NCI-H82 (cell line): Measurements from ENCODE around the gene KLK10.

ENCODE experiments used
- DNase-seq: peaks from one replicate; lab custom pipeline; 2025; lab: John Stamatoyannopoulos, UW

The KLK10 gene

DNA sequence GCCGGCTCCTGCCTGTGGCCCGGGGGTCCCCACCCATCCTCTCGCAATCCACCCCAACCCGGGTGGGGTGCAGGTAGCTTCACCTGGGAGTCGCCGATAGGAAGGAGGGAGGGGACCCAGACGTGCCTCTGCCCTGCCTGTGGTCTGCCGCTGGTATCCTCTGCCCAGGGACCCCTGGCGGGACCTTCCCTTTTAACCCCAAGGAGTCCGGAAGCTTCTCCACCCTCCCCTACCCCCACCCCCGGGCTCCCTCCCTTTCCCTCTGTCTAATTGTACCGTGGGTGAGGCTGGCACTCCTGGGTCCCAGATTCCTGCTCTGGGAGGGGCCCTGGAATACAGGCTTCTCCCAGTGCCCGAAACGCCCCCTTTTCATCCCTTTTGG is at the start of gene KLK10:
Gene KLK10, minus strand, starts transcription at position 166 of the 382 bp plus-strand sequence. CDS start 579 bp downstream, outside the sequence.
- no peak for DNase-seq

- DNase-seq: peak; percentile 11
Observed at GRCh38 chr19:51066393-51067186, 47.1 kb upstream of the KLK10 start.

DNA sequence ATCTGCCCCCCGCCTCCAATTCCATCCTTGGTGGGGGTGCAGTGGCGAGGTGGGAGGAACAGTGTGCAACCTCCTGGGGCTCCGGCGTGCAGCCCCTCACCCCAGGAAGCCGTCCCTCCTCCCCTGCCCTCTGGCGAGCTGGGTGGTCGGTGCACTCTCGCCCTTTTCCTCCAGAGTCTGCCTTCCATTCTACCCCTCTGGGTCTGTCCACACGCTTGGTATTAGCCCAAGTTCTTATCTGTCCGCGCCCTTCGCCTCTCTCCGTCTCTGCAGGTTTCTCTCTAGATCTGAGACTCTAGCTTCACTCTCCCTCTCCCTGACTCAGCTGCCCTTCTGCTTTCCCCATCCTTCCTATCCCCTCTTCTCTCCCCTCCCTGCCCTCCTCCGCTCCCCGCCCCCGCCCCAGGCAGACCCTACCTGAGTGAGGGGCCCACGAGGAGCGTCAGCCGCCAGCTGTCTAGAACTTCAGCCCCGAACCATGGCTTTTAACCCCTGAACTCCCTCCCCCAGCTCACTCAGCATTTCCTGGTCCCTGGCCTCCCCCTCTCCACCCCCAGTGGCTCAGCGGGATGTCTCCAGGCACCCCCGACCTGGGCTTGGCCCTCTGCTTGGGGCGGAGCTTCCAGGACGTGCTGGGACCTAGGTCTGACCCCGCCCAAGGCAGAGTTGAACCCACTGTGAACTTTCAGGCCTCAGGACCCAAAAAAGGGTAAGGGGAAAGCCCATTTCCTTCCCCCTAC is 45.9 kb upstream of the KLK10 start:
- no peak for DNase-seq

DNA sequence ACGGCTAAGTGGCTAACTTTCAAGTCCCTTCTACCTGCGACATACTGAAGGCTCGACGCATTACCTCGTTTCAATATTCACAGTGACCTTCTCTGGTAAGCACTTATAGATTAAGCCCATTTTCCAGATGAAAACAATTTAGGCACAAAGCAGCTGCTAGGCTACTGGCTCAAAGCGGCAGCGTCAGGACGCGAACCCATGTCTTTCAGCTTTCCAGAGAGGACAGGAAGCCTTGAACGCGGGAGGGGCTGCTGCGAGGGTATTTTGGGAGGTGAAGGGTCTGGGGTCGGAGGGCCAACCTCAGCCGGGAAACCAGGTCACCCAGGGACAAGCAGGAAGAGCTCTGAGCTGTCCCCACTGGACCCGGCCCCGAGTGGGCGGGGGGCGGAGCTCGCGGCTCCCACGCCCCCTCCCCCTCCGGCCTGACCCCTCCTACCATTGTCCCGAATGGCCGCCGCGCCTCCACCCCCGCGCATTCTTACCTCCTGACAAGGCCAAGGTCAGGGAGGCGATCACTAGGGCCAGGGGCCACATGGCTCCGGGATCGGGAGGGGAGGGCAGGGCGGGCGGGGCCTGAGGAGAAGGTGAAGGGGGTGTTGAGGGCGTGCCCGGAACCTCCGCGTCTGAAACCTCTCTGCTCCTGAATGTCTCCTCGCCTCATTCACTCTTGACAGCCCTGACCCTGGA is 45.2 kb upstream of the KLK10 start, which contains the start of gene KLK13:
Gene KLK13, minus strand, starts transcription at position 559 of the 687 bp plus-strand sequence. Its CDS starts 25 bp downstream, at position 534.
- no peak for DNase-seq

DNA sequence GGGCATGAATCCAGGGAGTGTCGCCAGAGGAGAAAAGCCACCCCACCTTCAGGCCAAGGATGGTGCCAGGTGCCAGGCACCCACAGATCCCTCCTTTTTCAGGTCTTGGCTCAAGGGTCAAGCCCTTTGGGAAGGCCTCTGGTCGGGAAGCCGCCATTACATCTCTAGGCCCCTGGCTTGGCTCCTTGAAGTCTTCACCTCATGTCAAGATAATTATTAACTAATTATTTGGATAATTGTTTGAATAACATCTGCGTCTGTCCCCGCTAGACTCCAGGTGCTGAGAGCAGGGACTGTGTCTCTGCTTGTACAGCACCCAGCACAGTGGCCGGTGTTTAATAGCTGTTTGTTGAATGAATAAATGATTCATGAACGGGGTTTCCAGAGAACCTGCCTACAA is 44.2 kb upstream of the KLK10 start:
- no peak for DNase-seq

GRCh38 chr19:51060973-51061372 is 41.5 kb upstream of the KLK10 start:
- DNase-seq: no peak

DNA sequence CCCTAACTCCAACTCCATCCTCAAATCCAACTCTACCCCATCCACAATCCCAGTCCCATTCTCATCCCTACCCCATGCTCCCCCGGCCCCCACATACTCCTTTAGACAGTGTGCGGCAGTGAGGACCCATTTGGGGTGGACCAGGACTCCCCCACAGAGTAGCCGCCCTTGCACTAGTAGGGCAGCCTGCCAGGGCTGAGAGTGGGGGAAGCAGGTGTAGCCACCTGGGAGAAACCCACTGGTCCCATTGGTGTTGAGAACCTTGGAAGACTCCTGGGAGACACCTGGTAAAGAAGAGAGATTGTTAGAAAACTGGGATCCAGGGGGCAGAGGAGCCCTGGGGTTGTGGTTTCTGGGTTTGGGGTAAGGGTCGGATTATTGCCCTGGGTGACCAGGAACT is 40.8 kb upstream of the KLK10 start:
- no peak for DNase-seq

DNA sequence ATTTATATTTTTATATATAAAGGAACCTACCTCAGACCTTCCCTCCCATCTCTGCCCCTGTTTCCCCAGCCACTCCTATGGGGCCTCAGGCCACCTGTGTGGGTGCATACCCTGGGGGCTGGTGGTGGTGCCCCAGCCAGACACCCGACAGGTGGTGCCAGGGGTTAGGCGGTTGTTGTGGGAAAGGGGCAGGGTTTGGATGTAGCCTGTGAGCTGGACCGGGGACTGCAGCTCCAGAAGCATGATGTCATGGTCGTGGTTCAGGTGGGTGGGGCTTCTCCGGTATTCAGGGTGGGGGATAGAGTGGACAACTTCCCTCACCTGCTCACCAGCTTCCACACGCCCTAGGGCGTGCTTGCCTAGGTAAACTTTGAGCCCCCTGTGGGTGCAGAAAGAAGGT is 40.2 kb upstream of the KLK10 start:
- DNase-seq: no peak

DNA sequence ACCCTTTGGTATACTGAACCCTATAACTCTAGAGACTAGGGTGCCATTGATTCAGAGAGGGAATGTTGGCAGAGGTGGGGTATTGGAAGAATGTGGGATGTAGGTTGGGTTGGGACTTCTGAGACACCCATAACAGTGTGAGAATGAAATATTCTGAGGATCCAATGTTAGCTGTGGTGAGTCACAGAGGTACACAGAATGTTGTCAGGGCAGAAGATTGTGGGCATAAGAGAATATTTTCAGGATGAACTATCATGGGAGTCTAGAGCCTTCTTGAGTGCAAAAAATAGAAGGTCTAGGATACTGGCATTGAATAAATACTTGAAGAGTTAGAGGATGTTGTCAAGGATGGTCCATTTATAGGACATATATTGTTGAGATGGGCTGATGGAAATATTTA is 36.4 kb upstream of the KLK10 start:
- DNase-seq: no peak

DNA sequence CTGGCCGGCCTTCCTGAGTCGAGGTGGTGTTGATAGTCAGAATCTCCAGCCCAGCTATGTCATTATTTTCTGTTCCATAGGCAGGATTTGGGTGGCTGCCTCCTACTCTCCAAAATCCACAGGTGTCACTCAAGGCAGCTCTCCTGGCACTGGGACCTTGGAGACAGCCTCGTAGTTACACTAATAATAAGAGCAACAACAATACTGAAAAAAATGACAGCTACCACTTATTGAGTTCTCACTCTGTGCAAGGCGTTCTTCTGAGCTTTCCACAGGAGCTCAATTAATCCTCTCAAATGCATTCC is 27.5 kb upstream of the KLK10 start:
- no peak for DNase-seq

GRCh38 chr19:51044327-51044726 is 24.8 kb upstream of the KLK10 start:
- DNase-seq: no peak

DNA sequence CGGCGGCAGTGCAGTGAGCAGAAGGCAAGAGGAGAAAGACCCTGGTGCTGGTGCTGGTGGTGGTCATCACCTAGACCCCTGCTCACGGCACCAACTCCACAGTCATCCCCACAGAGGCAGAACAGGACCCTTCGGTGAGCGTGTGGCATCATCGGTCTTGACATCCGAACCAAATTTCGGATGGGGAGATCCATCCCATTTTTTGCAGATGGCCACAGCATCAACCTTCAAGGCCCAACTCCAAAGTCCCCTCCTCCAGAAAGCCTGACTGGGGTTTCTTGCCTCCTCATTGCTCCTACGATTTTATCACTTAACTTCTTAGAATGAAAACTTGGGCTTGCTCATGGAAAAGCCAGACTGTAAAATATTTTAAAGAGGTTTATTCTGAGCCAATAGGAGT is 24.0 kb upstream of the KLK10 start:
- no peak for DNase-seq

DNA sequence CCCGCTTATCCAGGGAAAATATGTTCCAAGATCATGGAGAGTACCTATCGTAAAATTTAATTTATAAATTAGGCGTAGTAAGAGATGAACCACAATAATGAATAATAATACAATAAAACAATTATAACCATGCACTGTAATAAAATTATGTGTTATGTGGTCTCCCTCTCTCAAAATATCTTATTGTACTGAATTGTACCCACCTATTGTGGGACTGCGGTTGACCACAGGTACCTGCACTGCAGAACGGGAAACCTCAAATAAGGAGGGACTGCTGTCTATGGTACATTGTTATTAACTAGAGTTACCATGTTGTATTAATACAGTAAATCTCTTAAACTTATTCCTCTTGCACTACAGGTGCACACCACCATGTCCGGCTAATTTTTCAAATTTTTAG is 20.6 kb upstream of the KLK10 start:
- no peak for DNase-seq

GRCh38 chr19:51036519-51036918 is 17.0 kb upstream of the KLK10 start:
- DNase-seq: no peak

- no peak for DNase-seq
Observed at GRCh38 chr19:51034704-51035103, 15.2 kb upstream of the KLK10 start, which contains the start of gene KLK12. Gene KLK12 (minus strand): TSS chr19:51035002. CDS start chr19:51034621, 381 bp downstream.

GRCh38 chr19:51031880-51032225 is 12.3 kb upstream of the KLK10 start:
- no peak for DNase-seq

DNA sequence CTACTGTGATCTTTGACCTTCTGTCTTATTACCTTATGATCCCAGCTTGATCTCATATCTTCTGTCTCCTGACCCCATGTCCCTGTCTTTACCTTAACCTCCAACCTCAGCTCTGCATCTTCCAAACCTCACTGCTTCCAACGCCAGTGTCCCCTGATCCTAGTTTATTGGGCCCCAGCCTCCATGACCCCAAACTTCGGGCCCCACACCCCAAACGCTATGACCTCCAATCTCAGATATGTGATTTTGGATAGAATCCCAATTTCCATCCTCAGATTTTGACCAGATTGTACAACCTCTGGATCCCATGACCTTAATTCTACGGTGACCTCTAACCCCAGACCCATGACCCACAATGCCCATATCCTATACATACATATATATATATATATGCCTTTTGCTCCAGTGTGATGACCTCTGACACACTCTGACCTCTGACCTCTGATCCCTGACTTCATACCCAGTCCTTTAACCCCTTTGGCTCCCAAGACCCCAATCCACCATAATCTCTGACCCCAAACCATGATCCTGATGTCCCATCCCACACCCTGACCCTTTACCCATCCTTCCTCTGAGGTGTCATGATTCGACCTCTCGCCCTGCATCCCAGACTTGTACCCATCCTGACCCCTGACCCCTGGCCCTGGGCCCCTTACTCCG is 11.8 kb upstream of the KLK10 start:
- DNase-seq: no peak

- DNase-seq: no peak
Observed at GRCh38 chr19:51030631-51031030, 11.1 kb upstream of the KLK10 start.

- no peak for DNase-seq
Observed at GRCh38 chr19:51029718-51030117, 10.2 kb upstream of the KLK10 start.

DNA sequence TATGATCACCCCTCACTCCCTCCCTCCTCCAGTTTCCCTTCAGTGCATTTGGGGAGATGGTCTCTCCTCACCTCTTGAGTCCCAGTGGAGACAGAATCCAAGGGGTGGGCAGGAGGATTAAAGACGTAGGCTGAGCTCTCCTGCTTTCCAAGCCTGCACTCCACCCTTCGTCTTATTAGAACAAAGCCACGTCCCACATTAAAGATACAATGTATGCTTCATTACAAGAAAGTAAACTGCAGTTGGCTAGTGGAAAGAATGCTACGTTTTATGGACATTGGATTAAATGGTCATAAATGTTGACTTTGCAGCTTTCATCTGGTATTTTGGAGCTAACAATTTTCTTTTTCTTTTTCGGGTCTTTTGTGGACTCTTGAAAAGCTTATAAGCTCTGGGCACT is 8.4 kb upstream of the KLK10 start:
- DNase-seq: no peak

- DNase-seq: no peak
Observed at GRCh38 chr19:51027126-51027806, 7.8 kb upstream of the KLK10 start.

DNA sequence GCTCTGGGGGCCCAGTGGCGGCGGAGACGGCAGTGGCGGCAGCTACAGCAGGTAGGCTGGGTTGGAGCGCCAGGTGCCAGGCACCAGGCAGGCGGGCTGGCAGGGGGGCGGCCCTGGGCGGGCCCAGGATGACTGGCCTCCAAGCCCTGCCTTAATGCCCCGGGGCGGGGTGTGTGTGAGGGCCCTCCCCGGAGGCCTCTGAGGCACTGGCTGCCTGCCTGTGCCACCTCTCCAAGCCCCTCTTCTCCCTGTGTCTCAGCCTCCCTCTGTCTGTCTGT is 7.0 kb upstream of the KLK10 start, which contains the start of gene KLK11:
Gene KLK11, minus strand, starts transcription at position 63 of the 278 bp plus-strand sequence. CDS start 985 bp downstream, outside the sequence.
- no peak for DNase-seq
